ENCODE measurements around the gene RIN3.
A peak's percentile ranks its signal among the peaks of the same experiment; 100 is the strongest.

Gene RIN3

GRCh38 chr14:92539419-92539818 lies 25.8 kb downstream of the RIN3 start:
- no CpG with 5 or more reads among the region's 3 CpGs for WGBS (ENCODE audit: extremely low coverage, insufficient coverage, low lambda C conversion rate)
- Histone ChIP-seq H3K79me2 (ENCODE audit: control insufficient read depth, insufficient read depth, low read length) (no peaks in the 10 kb centered on the region), H2BK15ac (replicated peaks; ENCODE audit: low read depth) (no peak overlapping the region), H2BK120ac (ENCODE audit: low read depth, low read length) (no peak overlapping the region), H3K27me3 (ENCODE audit: insufficient read depth, low read length, poor library complexity) (no peaks in the 10 kb centered on the region), H3K36me3 (ENCODE audit: control insufficient read depth, insufficient read depth, low read length) (no peaks in the 10 kb centered on the region), H3K4me2 (ENCODE audit: low read length) (no peak overlapping the region), H4K5ac (ENCODE audit: low read length) (no peak overlapping the region), H3K56ac (ENCODE audit: low read length) (no peak overlapping the region), H3K9ac (ENCODE audit: low read length) (no peak overlapping the region), H2BK5ac (ENCODE audit: low read length) (no peak overlapping the region), H3K27ac (ENCODE audit: low read depth, low read length) (no peak overlapping the region), H3K4me3 (ENCODE audit: low read length) (no peak overlapping the region), H3K23ac (ENCODE audit: low read length) (no peak overlapping the region), H3K18ac (ENCODE audit: low read length) (no peak overlapping the region), H3K79me1 (ENCODE audit: low read length) (no peaks in the 10 kb centered on the region), H4K8ac (ENCODE audit: low read depth, low read length) (no peak overlapping the region), H3K4me1 (ENCODE audit: control insufficient read depth, low read depth, low read length) (no peaks in the 10 kb centered on the region), H2AK5ac (ENCODE audit: low read length) (no peak overlapping the region), H3K4ac (ENCODE audit: low read depth, low read length) (no peak overlapping the region)
- DNase-seq, result no peak

DNA sequence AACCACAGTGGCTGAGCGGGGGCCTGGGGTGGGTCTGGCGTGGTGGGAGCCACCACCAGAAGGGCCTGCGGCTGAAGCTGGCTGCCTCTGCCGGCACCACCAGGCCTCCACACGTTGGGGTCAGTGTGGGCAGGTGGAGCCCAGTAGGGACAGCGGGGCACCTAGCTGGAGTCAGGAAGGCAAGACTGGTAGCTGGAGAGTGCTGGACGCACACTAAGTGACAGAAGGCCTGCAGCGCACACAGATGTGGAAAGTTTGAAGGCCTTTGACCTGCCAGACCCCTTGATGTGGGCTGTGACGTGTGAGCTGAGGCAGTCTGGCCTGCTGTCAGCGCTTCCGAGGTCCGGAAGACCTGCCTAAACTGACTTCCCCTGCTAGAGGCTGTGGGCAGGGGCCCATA lies 26.3 kb downstream of the RIN3 start:
- WGBS (ENCODE audit: extremely low coverage, insufficient coverage, low lambda C conversion rate), result no CpG with 5 or more reads among the region's 12 CpGs
- DNase-seq, result no peak
- Histone ChIP-seq H3K79me2 (ENCODE audit: control insufficient read depth, insufficient read depth, low read length) (no peaks in the 10 kb centered on the region), H3K9ac (ENCODE audit: low read length) (no peak overlapping the region), H2AK5ac (ENCODE audit: low read length) (no peak overlapping the region), H3K27me3 (ENCODE audit: insufficient read depth, low read length, poor library complexity) (no peaks in the 10 kb centered on the region), H3K56ac (ENCODE audit: low read length) (no peak overlapping the region), H3K4me1 (ENCODE audit: control insufficient read depth, low read depth, low read length) (no peaks in the 10 kb centered on the region), H2BK15ac (replicated peaks; ENCODE audit: low read depth) (no peak overlapping the region), H3K18ac (ENCODE audit: low read length) (no peak overlapping the region), H3K4me3 (ENCODE audit: low read length) (no peak overlapping the region), H3K4me2 (ENCODE audit: low read length) (no peak overlapping the region), H3K4ac (ENCODE audit: low read depth, low read length) (no peak overlapping the region), H2BK5ac (ENCODE audit: low read length) (no peak overlapping the region), H3K23ac (ENCODE audit: low read length) (no peak overlapping the region), H2BK120ac (ENCODE audit: low read depth, low read length) (no peak overlapping the region), H3K36me3 (ENCODE audit: control insufficient read depth, insufficient read depth, low read length) (no peaks in the 10 kb centered on the region), H4K5ac (ENCODE audit: low read length) (no peak overlapping the region), H3K27ac (ENCODE audit: low read depth, low read length) (no peak overlapping the region), H3K79me1 (ENCODE audit: low read length) (no peaks in the 10 kb centered on the region), H4K8ac (ENCODE audit: low read depth, low read length) (no peak overlapping the region)

DNA sequence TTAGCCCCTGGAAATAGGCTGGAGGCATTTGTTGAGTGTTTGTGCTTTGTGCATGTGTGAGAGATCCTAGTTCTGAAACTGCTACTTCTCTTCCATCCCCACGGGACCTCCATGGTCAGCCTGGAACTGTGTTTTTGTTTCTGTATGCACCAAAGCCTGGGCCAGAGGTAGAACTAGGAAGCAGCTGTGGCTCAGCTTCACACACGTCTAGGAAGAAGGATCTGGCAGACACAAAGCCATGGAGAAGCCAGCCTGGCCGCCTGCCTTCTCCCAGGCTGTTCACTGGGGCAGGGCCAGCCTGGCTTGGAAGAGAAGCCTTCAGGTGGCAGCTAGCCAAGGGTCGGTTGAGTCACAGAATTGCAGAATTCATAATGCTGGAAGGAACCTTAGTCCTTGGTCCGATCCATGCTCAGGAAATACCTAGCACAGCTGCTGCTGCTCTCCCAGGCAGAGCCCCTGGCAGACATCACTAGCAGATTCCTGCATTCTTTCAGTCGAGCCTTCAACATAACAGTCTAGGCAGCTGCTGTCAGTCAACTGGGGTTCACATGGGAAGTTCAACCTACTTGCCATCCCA lies 27.0 kb downstream of the RIN3 start:
- no peaks in the 10 kb centered on the region for H3K79me2 ChIP-seq (ENCODE audit: control insufficient read depth, insufficient read depth, low read length)
- peak; percentile 29 for DNase-seq
- H3K79me1 ChIP-seq (ENCODE audit: low read length), result no peaks in the 10 kb centered on the region
- H3K27me3 ChIP-seq (ENCODE audit: insufficient read depth, low read length, poor library complexity), result no peaks in the 10 kb centered on the region
- no peak overlapping the region for H3K4me2 ChIP-seq (ENCODE audit: low read length)
- no peak overlapping the region for H3K9ac ChIP-seq (ENCODE audit: low read length)
- H3K23ac ChIP-seq (ENCODE audit: low read length), result no peak overlapping the region
- H4K5ac ChIP-seq (ENCODE audit: low read length), result no peak overlapping the region
- no peak overlapping the region for H3K18ac ChIP-seq (ENCODE audit: low read length)
- no peak overlapping the region for H3K4me3 ChIP-seq (ENCODE audit: low read length)
- no peak overlapping the region for H2BK15ac ChIP-seq (replicated peaks; ENCODE audit: low read depth)
- no peaks in the 10 kb centered on the region for H3K4me1 ChIP-seq (ENCODE audit: control insufficient read depth, low read depth, low read length)
- H3K27ac ChIP-seq (ENCODE audit: low read depth, low read length), result no peak overlapping the region
- H3K4ac ChIP-seq (ENCODE audit: low read depth, low read length), result no peak overlapping the region
- no peak overlapping the region for H4K8ac ChIP-seq (ENCODE audit: low read depth, low read length)
- no peak overlapping the region for H2BK120ac ChIP-seq (ENCODE audit: low read depth, low read length)
- H2AK5ac ChIP-seq (ENCODE audit: low read length), result no peak overlapping the region
- no peaks in the 10 kb centered on the region for H3K36me3 ChIP-seq (ENCODE audit: control insufficient read depth, insufficient read depth, low read length)
- no peak overlapping the region for H2BK5ac ChIP-seq (ENCODE audit: low read length)
- WGBS (ENCODE audit: extremely low coverage, insufficient coverage, low lambda C conversion rate), result no CpG with 5 or more reads among the region's 6 CpGs
- no peak overlapping the region for H3K56ac ChIP-seq (ENCODE audit: low read length)

DNA sequence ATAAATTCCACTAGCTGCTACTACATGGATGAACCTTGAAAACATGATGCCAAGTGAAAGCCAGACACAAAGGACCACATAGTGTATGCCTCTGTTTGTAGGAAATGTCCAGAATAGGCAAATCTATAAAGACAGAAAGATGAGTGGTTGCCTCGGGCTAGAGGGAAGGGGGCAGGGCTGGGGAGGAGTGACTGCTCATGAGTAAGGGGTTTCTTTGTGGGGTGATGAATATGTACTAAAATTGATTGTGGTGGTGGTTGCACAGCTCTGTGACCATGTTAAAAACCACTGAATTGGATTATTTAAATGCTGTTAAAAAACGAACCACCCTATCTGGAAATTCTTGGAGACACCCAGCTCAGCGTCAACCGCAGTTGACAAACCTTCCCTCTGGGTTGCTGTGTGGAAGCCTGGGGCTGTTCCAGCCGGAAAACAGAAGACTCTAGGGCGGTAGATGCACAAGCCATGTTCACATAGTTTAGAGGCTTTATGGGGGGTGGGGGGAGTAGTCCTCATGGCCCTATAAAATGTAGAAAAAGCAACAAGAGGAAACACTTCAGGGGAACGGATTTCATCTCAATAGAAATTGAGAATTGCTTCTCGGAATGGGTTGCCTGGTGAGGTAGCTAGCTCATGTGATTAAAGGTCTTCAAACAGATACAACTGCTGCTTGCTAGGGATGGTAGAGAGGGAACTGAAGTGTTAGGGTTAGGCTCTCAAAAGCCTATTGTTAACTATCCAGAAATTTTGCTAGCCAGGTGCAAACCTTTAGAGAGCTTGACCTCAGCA lies 29.4 kb downstream of the RIN3 start:
- no peak overlapping the region for H2AK5ac ChIP-seq (ENCODE audit: low read length)
- H3K27me3 ChIP-seq (ENCODE audit: insufficient read depth, low read length, poor library complexity), result no peaks in the 10 kb centered on the region
- no peaks in the 10 kb centered on the region for H3K79me2 ChIP-seq (ENCODE audit: control insufficient read depth, insufficient read depth, low read length)
- H3K4me1 ChIP-seq (ENCODE audit: control insufficient read depth, low read depth, low read length), result no peaks in the 10 kb centered on the region
- H3K4ac ChIP-seq (ENCODE audit: low read depth, low read length), result no peak overlapping the region
- no peak overlapping the region for H3K4me3 ChIP-seq (ENCODE audit: low read length)
- H3K27ac ChIP-seq (ENCODE audit: low read depth, low read length), result no peak overlapping the region
- no peak overlapping the region for H3K4me2 ChIP-seq (ENCODE audit: low read length)
- H3K79me1 ChIP-seq (ENCODE audit: low read length), result no peaks in the 10 kb centered on the region
- H2BK5ac ChIP-seq (ENCODE audit: low read length), result no peak overlapping the region
- H3K18ac ChIP-seq (ENCODE audit: low read length), result no peak overlapping the region
- H4K8ac ChIP-seq (ENCODE audit: low read depth, low read length), result no peak overlapping the region
- H2BK15ac ChIP-seq (replicated peaks; ENCODE audit: low read depth), result no peak overlapping the region
- DNase-seq, result no peak
- H2BK120ac ChIP-seq (ENCODE audit: low read depth, low read length), result no peak overlapping the region
- WGBS (ENCODE audit: extremely low coverage, insufficient coverage, low lambda C conversion rate), result no CpG with 5 or more reads among the region's 8 CpGs
- no peak overlapping the region for H4K5ac ChIP-seq (ENCODE audit: low read length)
- H3K56ac ChIP-seq (ENCODE audit: low read length), result no peak overlapping the region
- no peak overlapping the region for H3K23ac ChIP-seq (ENCODE audit: low read length)
- no peak overlapping the region for H3K9ac ChIP-seq (ENCODE audit: low read length)
- no peaks in the 10 kb centered on the region for H3K36me3 ChIP-seq (ENCODE audit: control insufficient read depth, insufficient read depth, low read length)

DNA sequence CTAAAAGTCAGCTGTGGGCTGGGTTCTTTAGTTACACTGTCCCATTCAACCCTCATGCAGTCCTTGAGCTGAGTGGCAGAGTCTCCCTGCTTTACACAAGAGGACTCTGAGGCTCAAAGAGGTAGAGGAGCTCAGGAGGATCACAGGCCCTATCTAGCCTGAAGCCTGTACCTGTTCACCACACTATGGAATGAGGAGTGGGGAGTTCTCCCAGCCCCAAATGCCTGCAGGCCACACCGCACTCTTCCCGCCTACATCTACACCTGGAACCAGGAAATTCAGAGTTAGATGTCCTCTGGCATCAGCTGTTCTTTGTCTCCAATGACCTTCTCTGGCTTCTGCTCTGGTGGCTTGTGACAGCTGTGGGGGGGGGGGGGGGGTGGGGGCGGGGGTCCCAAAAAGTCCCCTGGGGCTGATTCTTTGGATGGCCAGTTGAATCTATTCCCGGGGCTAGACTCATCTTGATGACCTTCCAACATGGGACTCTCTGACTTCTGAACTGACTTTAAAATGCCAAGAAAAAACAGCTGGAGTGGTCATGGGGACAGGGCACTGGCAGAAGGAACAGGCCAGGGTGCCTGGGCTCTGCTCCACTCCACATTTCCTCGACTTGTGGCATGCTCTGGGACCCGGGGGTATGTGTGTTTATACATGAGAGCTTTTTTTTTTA lies 30.6 kb downstream of the RIN3 start:
- Histone ChIP-seq H4K5ac (ENCODE audit: low read length) (no peak overlapping the region), H3K27ac (ENCODE audit: low read depth, low read length) (no peak overlapping the region), H3K4ac (ENCODE audit: low read depth, low read length) (no peak overlapping the region), H4K8ac (ENCODE audit: low read depth, low read length) (no peak overlapping the region), H3K4me3 (ENCODE audit: low read length) (no peak overlapping the region), H3K79me1 (ENCODE audit: low read length) (no peaks in the 10 kb centered on the region), H3K23ac (ENCODE audit: low read length) (no peak overlapping the region), H2BK15ac (replicated peaks; ENCODE audit: low read depth) (no peak overlapping the region), H3K4me1 (ENCODE audit: control insufficient read depth, low read depth, low read length) (no peaks in the 10 kb centered on the region), H2AK5ac (ENCODE audit: low read length) (no peak overlapping the region), H3K9ac (ENCODE audit: low read length) (no peak overlapping the region), H3K36me3 (ENCODE audit: control insufficient read depth, insufficient read depth, low read length) (no peaks in the 10 kb centered on the region), H3K79me2 (ENCODE audit: control insufficient read depth, insufficient read depth, low read length) (no peaks in the 10 kb centered on the region), H3K56ac (ENCODE audit: low read length) (no peak overlapping the region), H3K4me2 (ENCODE audit: low read length) (no peak overlapping the region), H3K27me3 (ENCODE audit: insufficient read depth, low read length, poor library complexity) (no peaks in the 10 kb centered on the region), H3K18ac (ENCODE audit: low read length) (no peak overlapping the region), H2BK120ac (ENCODE audit: low read depth, low read length) (no peak overlapping the region), H2BK5ac (ENCODE audit: low read length) (no peak overlapping the region)
- WGBS (ENCODE audit: extremely low coverage, insufficient coverage, low lambda C conversion rate), result no CpG with 5 or more reads among the region's 6 CpGs
- DNase-seq, result no peak

All from mesendoderm (in vitro differentiated cells).